T-helper 2 cell (primary cell): ENCODE data around the gene THSD7A.

Source experiments
- DNase-seq, 5 experiments: peaks; one replicate each; pipeline versions ENCODE4 v3.0.0 to v3.0.0-alpha.2; 2012 to 2022

Gene THSD7A

GRCh38 chr7:11747715-11748485, 84.1 kb downstream of the THSD7A start:
- no peak for DNase-seq

- DNase-seq, result no peak
These were observed 85.4 kb downstream of the THSD7A start for GRCh38 chr7:11746591-11746990.

- no peak for DNase-seq
These were observed 88.5 kb downstream of the THSD7A start for GRCh38 chr7:11743548-11743947.

GRCh38 chr7:11743016-11743415, 89.0 kb downstream of the THSD7A start:
- DNase-seq, result no peak

- DNase-seq, result no peak
These were observed 89.5 kb downstream of the THSD7A start for GRCh38 chr7:11742496-11742895.

GRCh38 chr7:11737723-11738122, 94.3 kb downstream of the THSD7A start:
- DNase-seq, result no peak

- DNase-seq, result no peak
These were observed 99.8 kb downstream of the THSD7A start for GRCh38 chr7:11732207-11732606.

GRCh38 chr7:11730725-11731124, 101.3 kb downstream of the THSD7A start:
- DNase-seq, result no peak

GRCh38 chr7:11727864-11728263, 104.1 kb downstream of the THSD7A start:
- no peak for DNase-seq

- DNase-seq, result no peak
These were observed 105.2 kb downstream of the THSD7A start for GRCh38 chr7:11726794-11727155.

- DNase-seq, result no peak
These were observed 105.8 kb downstream of the THSD7A start for GRCh38 chr7:11726001-11726793.

- no peak for DNase-seq
These were observed 115.8 kb downstream of the THSD7A start for GRCh38 chr7:11716185-11716584.

GRCh38 chr7:11714676-11715075, 117.3 kb downstream of the THSD7A start:
- DNase-seq, result no peak

- no peak for DNase-seq
These were observed 117.8 kb downstream of the THSD7A start for GRCh38 chr7:11714205-11714604.

- DNase-seq, result no peak
These were observed 118.6 kb downstream of the THSD7A start for GRCh38 chr7:11713352-11713751.

GRCh38 chr7:11710377-11710776, 121.6 kb downstream of the THSD7A start:
- no peak for DNase-seq

GRCh38 chr7:11709196-11709595, 122.8 kb downstream of the THSD7A start:
- no peak for DNase-seq

- DNase-seq, result no peak
These were observed 124.3 kb downstream of the THSD7A start for GRCh38 chr7:11707606-11708193.

GRCh38 chr7:11706666-11707605, 125.1 kb downstream of the THSD7A start:
- DNase-seq, result no peak

GRCh38 chr7:11703829-11704228, 128.2 kb downstream of the THSD7A start:
- DNase-seq, result no peak

- no peak for DNase-seq
These were observed 129.1 kb downstream of the THSD7A start for GRCh38 chr7:11702938-11703337.

GRCh38 chr7:11701829-11702560, 130.0 kb downstream of the THSD7A start:
- DNase-seq, result no peak
